GM23338 (cell line): ENCODE measurements around the gene DROSHA.

Source experiments
- CREB1 ChIP-seq: fragments of 250-450 bp; sonication (Bioruptor Pico); IDR thresholded peaks from 2 replicates; pipeline ENCODE4 v1.5.0; 2020; ENCODE audit warnings: low read depth, mild to moderate bottlenecking, moderate library complexity
- EZH2 ChIP-seq: fragments of 200-600 bp; sonication (generic); IDR thresholded peaks from one replicate; pipeline ENCODE4 v1.8.0; 2017; ENCODE audit warnings: antibody characterized with exemption, mild to moderate bottlenecking, low read depth; ENCODE audit not compliant: unreplicated experiment
- EZH2phosphoT487 ChIP-seq: fragments of 200-600 bp; sonication (generic); IDR thresholded peaks from one replicate; pipeline ENCODE4 v1.8.1; 2018; ENCODE audit warnings: antibody characterized with exemption; ENCODE audit not compliant: unreplicated experiment
- JUNB ChIP-seq: IDR thresholded peaks from one replicate; pipeline ENCODE4 v1.6.1; 2016; ENCODE audit warnings: antibody characterized with exemption; ENCODE audit not compliant: unreplicated experiment
- NANOG ChIP-seq: IDR thresholded peaks from 2 replicates; pipeline ENCODE4 v1.6.1; 2016; ENCODE audit warnings: antibody characterized with exemption, borderline replicate concordance
- POLR2AphosphoS5 ChIP-seq: IDR thresholded peaks from 2 replicates; pipeline ENCODE4 v1.6.1; 2016; ENCODE audit warnings: antibody characterized with exemption, low read depth
- STAT1 ChIP-seq: IDR thresholded peaks from one replicate; pipeline ENCODE4 v1.6.1; 2016; ENCODE audit warnings: antibody characterized with exemption; ENCODE audit not compliant: unreplicated experiment
- ZNF114 ChIP-seq: fragments of 250-450 bp; sonication (Bioruptor Pico); IDR thresholded peaks from 2 replicates; pipeline ENCODE4 v1.5.0; 2020; ENCODE audit warnings: mild to moderate bottlenecking, moderate library complexity
- ZNF331 ChIP-seq: fragments of 250-450 bp; sonication (Bioruptor Pico); IDR thresholded peaks from 2 replicates; pipeline ENCODE4 v1.5.0; 2020; ENCODE audit warnings: low read depth, mild to moderate bottlenecking, moderate library complexity
- TF ChIP-seq, protein P1 (sequence below), 2 experiments: fragments of 200-600 bp in 1 of 2; sonication (generic) in 1 of 2; conservative IDR thresholded peaks; 2 replicates each; pipeline versions ENCODE4 v1.5.1 to v1.6.1; 2016 to 2017; ENCODE audit warnings: antibody characterized with exemption in 2 of 2, low read depth in 2 of 2, mild to moderate bottlenecking in 2 of 2, moderate library complexity in 1 of 2
- TF ChIP-seq, protein P2 (sequence below): IDR thresholded peaks from one replicate; pipeline ENCODE4 v1.6.1; 2018; ENCODE audit warnings: antibody characterized with exemption; ENCODE audit not compliant: unreplicated experiment
- TF ChIP-seq, protein P3 (sequence below): IDR thresholded peaks from 2 replicates; pipeline ENCODE4 v1.6.1; 2016; ENCODE audit warnings: antibody characterized with exemption
- TF ChIP-seq, protein P4 (sequence below): fragments of 250-450 bp; sonication (Bioruptor Pico); IDR thresholded peaks from 2 replicates; pipeline ENCODE4 v1.5.0; 2020; ENCODE audit warnings: mild to moderate bottlenecking, moderate library complexity

DNA sequence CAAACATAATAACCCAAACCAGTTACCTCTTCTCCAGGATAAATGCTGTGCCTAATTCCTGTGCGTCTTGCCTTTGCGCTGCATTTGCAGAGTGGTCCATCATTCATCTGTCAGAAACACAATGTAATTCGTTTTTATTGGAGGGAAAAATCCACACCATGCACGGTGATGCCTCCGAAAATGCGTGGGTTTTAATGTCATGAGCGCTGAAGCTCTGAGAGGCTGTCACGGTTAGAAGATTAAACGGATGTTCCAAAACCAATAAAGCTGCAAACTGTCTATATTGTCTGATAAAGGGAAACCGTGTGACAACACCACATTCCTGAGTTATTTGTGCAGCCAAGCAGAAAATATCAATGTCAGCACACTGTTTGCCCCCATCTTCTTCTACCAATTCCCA is 27.4 kb downstream of the DROSHA start:
- TF ChIP-seq, protein P1, sequence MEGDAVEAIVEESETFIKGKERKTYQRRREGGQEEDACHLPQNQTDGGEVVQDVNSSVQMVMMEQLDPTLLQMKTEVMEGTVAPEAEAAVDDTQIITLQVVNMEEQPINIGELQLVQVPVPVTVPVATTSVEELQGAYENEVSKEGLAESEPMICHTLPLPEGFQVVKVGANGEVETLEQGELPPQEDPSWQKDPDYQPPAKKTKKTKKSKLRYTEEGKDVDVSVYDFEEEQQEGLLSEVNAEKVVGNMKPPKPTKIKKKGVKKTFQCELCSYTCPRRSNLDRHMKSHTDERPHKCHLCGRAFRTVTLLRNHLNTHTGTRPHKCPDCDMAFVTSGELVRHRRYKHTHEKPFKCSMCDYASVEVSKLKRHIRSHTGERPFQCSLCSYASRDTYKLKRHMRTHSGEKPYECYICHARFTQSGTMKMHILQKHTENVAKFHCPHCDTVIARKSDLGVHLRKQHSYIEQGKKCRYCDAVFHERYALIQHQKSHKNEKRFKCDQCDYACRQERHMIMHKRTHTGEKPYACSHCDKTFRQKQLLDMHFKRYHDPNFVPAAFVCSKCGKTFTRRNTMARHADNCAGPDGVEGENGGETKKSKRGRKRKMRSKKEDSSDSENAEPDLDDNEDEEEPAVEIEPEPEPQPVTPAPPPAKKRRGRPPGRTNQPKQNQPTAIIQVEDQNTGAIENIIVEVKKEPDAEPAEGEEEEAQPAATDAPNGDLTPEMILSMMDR (conservative IDR thresholded peaks at IDR 0.05; ENCODE audit: low read depth in 2 of 2) = no peak
- TF ChIP-seq EZH2phosphoT487 (no peak), EZH2 (no peak), STAT1 (no peak), POLR2AphosphoS5 (no peak), CREB1 (no peak), JUNB (no peak), NANOG (no peak), ZNF114 (CRISPR knock-in tag) (no peak), ZNF331 (CRISPR knock-in tag) (no peak)
- TF ChIP-seq, protein P2, sequence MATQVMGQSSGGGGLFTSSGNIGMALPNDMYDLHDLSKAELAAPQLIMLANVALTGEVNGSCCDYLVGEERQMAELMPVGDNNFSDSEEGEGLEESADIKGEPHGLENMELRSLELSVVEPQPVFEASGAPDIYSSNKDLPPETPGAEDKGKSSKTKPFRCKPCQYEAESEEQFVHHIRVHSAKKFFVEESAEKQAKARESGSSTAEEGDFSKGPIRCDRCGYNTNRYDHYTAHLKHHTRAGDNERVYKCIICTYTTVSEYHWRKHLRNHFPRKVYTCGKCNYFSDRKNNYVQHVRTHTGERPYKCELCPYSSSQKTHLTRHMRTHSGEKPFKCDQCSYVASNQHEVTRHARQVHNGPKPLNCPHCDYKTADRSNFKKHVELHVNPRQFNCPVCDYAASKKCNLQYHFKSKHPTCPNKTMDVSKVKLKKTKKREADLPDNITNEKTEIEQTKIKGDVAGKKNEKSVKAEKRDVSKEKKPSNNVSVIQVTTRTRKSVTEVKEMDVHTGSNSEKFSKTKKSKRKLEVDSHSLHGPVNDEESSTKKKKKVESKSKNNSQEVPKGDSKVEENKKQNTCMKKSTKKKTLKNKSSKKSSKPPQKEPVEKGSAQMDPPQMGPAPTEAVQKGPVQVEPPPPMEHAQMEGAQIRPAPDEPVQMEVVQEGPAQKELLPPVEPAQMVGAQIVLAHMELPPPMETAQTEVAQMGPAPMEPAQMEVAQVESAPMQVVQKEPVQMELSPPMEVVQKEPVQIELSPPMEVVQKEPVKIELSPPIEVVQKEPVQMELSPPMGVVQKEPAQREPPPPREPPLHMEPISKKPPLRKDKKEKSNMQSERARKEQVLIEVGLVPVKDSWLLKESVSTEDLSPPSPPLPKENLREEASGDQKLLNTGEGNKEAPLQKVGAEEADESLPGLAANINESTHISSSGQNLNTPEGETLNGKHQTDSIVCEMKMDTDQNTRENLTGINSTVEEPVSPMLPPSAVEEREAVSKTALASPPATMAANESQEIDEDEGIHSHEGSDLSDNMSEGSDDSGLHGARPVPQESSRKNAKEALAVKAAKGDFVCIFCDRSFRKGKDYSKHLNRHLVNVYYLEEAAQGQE = no peak
- TF ChIP-seq, protein P3, sequence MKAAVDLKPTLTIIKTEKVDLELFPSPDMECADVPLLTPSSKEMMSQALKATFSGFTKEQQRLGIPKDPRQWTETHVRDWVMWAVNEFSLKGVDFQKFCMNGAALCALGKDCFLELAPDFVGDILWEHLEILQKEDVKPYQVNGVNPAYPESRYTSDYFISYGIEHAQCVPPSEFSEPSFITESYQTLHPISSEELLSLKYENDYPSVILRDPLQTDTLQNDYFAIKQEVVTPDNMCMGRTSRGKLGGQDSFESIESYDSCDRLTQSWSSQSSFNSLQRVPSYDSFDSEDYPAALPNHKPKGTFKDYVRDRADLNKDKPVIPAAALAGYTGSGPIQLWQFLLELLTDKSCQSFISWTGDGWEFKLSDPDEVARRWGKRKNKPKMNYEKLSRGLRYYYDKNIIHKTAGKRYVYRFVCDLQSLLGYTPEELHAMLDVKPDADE = no peak
- TF ChIP-seq, protein P4, sequence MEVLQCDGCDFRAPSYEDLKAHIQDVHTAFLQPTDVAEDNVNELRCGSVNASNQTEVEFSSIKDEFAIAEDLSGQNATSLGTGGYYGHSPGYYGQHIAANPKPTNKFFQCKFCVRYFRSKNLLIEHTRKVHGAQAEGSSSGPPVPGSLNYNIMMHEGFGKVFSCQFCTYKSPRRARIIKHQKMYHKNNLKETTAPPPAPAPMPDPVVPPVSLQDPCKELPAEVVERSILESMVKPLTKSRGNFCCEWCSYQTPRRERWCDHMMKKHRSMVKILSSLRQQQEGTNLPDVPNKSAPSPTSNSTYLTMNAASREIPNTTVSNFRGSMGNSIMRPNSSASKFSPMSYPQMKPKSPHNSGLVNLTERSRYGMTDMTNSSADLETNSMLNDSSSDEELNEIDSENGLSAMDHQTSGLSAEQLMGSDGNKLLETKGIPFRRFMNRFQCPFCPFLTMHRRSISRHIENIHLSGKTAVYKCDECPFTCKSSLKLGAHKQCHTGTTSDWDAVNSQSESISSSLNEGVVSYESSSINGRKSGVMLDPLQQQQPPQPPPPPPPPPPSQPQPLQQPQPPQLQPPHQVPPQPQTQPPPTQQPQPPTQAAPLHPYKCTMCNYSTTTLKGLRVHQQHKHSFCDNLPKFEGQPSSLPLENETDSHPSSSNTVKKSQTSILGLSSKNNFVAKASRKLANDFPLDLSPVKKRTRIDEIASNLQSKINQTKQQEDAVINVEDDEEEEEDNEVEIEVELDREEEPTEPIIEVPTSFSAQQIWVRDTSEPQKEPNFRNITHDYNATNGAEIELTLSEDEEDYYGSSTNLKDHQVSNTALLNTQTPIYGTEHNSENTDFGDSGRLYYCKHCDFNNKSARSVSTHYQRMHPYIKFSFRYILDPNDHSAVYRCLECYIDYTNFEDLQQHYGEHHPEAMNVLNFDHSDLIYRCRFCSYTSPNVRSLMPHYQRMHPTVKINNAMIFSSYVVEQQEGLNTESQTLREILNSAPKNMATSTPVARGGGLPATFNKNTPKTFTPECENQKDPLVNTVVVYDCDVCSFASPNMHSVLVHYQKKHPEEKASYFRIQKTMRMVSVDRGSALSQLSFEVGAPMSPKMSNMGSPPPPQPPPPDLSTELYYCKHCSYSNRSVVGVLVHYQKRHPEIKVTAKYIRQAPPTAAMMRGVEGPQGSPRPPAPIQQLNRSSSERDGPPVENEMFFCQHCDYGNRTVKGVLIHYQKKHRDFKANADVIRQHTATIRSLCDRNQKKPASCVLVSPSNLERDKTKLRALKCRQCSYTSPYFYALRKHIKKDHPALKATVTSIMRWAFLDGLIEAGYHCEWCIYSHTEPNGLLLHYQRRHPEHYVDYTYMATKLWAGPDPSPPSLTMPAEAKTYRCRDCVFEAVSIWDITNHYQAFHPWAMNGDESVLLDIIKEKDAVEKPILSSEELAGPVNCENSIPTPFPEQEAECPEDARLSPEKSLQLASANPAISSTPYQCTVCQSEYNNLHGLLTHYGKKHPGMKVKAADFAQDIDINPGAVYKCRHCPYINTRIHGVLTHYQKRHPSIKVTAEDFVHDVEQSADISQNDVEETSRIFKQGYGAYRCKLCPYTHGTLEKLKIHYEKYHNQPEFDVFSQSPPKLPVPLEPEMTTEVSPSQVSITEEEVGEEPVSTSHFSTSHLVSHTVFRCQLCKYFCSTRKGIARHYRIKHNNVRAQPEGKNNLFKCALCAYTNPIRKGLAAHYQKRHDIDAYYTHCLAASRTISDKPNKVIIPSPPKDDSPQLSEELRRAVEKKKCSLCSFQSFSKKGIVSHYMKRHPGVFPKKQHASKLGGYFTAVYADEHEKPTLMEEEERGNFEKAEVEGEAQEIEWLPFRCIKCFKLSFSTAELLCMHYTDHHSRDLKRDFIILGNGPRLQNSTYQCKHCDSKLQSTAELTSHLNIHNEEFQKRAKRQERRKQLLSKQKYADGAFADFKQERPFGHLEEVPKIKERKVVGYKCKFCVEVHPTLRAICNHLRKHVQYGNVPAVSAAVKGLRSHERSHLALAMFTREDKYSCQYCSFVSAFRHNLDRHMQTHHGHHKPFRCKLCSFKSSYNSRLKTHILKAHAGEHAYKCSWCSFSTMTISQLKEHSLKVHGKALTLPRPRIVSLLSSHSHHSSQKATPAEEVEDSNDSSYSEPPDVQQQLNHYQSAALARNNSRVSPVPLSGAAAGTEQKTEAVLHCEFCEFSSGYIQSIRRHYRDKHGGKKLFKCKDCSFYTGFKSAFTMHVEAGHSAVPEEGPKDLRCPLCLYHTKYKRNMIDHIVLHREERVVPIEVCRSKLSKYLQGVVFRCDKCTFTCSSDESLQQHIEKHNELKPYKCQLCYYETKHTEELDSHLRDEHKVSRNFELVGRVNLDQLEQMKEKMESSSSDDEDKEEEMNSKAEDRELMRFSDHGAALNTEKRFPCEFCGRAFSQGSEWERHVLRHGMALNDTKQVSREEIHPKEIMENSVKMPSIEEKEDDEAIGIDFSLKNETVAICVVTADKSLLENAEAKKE (CRISPR knock-in tag) = no peak
